Hepatocyte (in vitro differentiated cells): ENCODE results near the gene DHTKD1. TPM values are rescaled to one million over a fixed set of nuclear protein-coding genes. Genes with fewer than 3 reads are reported as not detected.

Experiments
- DNase-seq: peaks from one replicate; pipeline ENCODE4 v3.0.0-alpha.2; 2016; ENCODE audit warnings: low spot score
- H2AFZ ChIP-seq: fragments of 200-600 bp; sonication (generic); 2 replicates; pipeline ENCODE4 v1.6.0; 2016; ENCODE audit warnings: antibody characterized with exemption, mild to moderate bottlenecking
- H3K27ac ChIP-seq: fragments of 200-600 bp; sonication (generic); 2 replicates; pipeline ENCODE4 v1.5.1; 2016; ENCODE audit warnings: mild to moderate bottlenecking
- H3K27me3 ChIP-seq: fragments of 200-600 bp; sonication (generic); 2 replicates; pipeline ENCODE4 v1.6.1; 2016
- H3K36me3 ChIP-seq: fragments of 200-600 bp; sonication (generic); replicated peaks from 2 replicates; pipeline ENCODE4 v1.5.1; 2016; ENCODE audit warnings: low read depth; ENCODE audit not compliant: insufficient read depth
- H3K4me1 ChIP-seq: fragments of 200-600 bp; sonication (generic); 2 replicates; pipeline ENCODE4 v1.5.1; 2016; ENCODE audit warnings: mild to moderate bottlenecking, moderate library complexity; ENCODE audit not compliant: insufficient read depth
- H3K4me2 ChIP-seq: fragments of 200-600 bp; sonication (generic); 2 replicates; pipeline ENCODE4 v1.6.0; 2016
- H3K4me3 ChIP-seq: fragments of 200-600 bp; sonication (generic); 2 replicates; pipeline ENCODE4 v1.5.1; 2016; ENCODE audit warnings: mild to moderate bottlenecking
- H3K79me2 ChIP-seq: fragments of 200-600 bp; sonication (generic); 2 replicates; pipeline ENCODE4 v1.6.0; 2017; ENCODE audit warnings: mild to moderate bottlenecking
- H3K9me2 ChIP-seq: fragments of 200-600 bp; sonication (generic); replicated peaks from 2 replicates; pipeline ENCODE4 v1.6.0; 2017; ENCODE audit warnings: mild to moderate bottlenecking; ENCODE audit not compliant: insufficient read depth
- H3K9me3 ChIP-seq: fragments of 200-600 bp; sonication (generic); 2 replicates; pipeline ENCODE4 v1.5.1; 2016; ENCODE audit warnings: low read depth, mild to moderate bottlenecking
- H4K20me1 ChIP-seq: fragments of 200-600 bp; sonication (generic); 2 replicates; pipeline ENCODE4 v1.6.0; 2016; ENCODE audit warnings: mild to moderate bottlenecking; ENCODE audit not compliant: insufficient read depth, poor library complexity, severe bottlenecking
- EZH2 ChIP-seq: fragments of 200-600 bp; sonication (generic); IDR thresholded peaks from 2 replicates; pipeline ENCODE4 v1.6.1; 2016; ENCODE audit warnings: antibody characterized with exemption, mild to moderate bottlenecking, borderline replicate concordance
- EZH2phosphoT487 ChIP-seq: fragments of 200-600 bp; sonication (generic); IDR thresholded peaks from one replicate; pipeline ENCODE4 v1.6.1; 2018; ENCODE audit warnings: antibody characterized with exemption, mild to moderate bottlenecking, low read depth, moderate library complexity; ENCODE audit not compliant: unreplicated experiment, severe bottlenecking
- WGBS: methylation state at CpG from one replicate; pipeline ENCODE4 v1.1.6; 2016; ENCODE audit warnings: low lambda C conversion rate; ENCODE audit errors: missing lambda C conversion rate; 5-methylcytosine and 5-hydroxymethylcytosine counted together
- polyA plus RNA-seq: library from polyadenylated mRNA; unstranded; fragments of >200 nt; fragmentation: Nextera tagmentation; extraction: Ambion mirVana; gene quantifications from 2 replicates; pipeline ENCODE4 v1.2.1, GENCODE V29; 2016
- total RNA-seq: library from RNA; depleted of rRNA; stranded (reverse); fragments of >200 nt; gene quantifications from 2 replicates; pipeline ENCODE4 v1.2.3, GENCODE V29; 2014
- TF ChIP-seq, protein P1 (sequence below): fragments of 200-600 bp; sonication (generic); IDR thresholded peaks from 2 replicates; pipeline ENCODE4 v1.5.1; 2016; ENCODE audit warnings: antibody characterized with exemption, mild to moderate bottlenecking; ENCODE audit not compliant: poor library complexity

DHTKD1 gene
- total and polyA plus RNA-seq, 2 experiments from 2014 or later = 22.8 to 23.8 TPM

DNA sequence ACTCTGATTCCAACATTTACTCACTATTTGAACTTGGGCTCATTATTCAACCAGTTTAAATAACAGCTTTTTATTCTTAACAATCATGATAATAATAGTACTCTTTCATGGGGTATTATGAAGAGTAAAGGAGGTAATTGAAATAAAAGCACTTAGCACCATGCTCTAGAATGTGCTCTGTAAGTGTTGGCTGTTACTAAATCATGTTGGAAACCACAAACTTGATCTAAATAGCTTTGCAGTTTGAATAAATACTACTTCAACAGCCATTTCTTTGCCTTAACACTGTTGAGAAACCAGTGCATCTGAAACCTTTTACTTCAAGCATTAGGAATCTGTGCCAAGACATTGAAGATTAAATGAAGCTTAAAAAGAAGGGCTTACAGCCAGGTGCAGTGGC is 18.2 kb upstream of the DHTKD1 start:
- Histone ChIP-seq H3K9me2 (no peaks in the 10 kb centered on the region), H3K9me3 (no peaks in the 10 kb centered on the region), H3K27ac (no peak overlapping the region), H2AFZ (no peak overlapping the region), H3K36me3 (no peaks in the 10 kb centered on the region), H3K4me2 (no peak overlapping the region), H3K27me3 (no peaks in the 10 kb centered on the region), H3K4me1 (no peaks in the 10 kb centered on the region), H4K20me1 (no peaks in the 10 kb centered on the region), H3K4me3 (no peak overlapping the region), H3K79me2 (no peaks in the 10 kb centered on the region)
- TF ChIP-seq, protein P1, sequence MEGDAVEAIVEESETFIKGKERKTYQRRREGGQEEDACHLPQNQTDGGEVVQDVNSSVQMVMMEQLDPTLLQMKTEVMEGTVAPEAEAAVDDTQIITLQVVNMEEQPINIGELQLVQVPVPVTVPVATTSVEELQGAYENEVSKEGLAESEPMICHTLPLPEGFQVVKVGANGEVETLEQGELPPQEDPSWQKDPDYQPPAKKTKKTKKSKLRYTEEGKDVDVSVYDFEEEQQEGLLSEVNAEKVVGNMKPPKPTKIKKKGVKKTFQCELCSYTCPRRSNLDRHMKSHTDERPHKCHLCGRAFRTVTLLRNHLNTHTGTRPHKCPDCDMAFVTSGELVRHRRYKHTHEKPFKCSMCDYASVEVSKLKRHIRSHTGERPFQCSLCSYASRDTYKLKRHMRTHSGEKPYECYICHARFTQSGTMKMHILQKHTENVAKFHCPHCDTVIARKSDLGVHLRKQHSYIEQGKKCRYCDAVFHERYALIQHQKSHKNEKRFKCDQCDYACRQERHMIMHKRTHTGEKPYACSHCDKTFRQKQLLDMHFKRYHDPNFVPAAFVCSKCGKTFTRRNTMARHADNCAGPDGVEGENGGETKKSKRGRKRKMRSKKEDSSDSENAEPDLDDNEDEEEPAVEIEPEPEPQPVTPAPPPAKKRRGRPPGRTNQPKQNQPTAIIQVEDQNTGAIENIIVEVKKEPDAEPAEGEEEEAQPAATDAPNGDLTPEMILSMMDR = no peak
- TF ChIP-seq EZH2phosphoT487 (no peak), EZH2 (no peak)
- DNase-seq = no peak

DNA sequence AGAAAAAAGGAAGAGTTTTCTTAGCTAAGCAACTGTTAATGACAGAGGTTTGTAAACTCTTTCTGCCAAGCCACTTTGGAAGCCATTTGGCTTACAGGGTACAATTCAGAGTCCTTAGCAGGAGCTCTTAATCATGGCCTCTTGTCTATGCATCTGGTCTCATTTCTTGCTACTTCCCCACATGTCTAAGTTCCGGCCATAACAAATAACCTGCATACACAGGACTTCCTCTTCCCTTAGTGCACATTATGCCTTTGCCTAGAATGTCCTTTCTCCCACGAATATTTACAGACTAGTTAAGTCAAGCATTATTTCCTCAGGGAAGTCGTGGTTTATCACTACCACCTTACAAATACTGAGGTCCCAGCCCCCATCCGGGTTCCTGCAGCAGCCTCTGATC is 17.5 kb upstream of the DHTKD1 start:
- Histone ChIP-seq H3K27ac (no peak overlapping the region), H2AFZ (no peak overlapping the region), H3K4me3 (no peak overlapping the region), H3K79me2 (no peaks in the 10 kb centered on the region), H3K9me3 (no peaks in the 10 kb centered on the region), H3K4me2 (no peak overlapping the region), H3K9me2 (no peaks in the 10 kb centered on the region), H4K20me1 (no peaks in the 10 kb centered on the region), H3K4me1 (no peaks in the 10 kb centered on the region), H3K36me3 (no peaks in the 10 kb centered on the region), H3K27me3 (no peaks in the 10 kb centered on the region)
- DNase-seq = no peak
- WGBS = 74% methylated on average over 4 of the region's 4 CpGs
- TF ChIP-seq EZH2phosphoT487 (no peak), EZH2 (no peak)
- TF ChIP-seq, protein P1 = no peak

DNA sequence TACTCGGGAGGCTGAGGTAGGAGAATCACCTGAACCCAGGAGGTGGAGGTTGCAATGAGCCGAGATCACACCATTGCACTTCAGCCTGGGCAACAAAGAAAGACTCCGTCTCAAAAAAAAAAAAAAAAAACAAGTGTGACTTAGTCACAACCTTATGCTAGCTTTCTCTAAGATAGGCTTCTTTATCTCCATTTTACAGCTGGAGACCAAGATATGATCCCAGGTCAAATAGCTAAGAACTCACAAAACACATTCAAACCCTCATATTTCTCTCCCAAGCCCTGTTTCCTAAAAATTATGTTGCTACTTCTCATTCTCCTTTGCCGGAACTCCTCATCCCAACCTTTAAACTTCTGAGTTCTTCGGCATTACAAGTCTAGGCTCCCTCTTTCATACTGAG is 13.0 kb upstream of the DHTKD1 start:
- Histone ChIP-seq H4K20me1 (no peaks in the 10 kb centered on the region), H2AFZ (no peak overlapping the region), H3K36me3 (no peaks in the 10 kb centered on the region), H3K9me2 (no peaks in the 10 kb centered on the region), H3K79me2 (no peaks in the 10 kb centered on the region), H3K4me2 (no peak overlapping the region), H3K9me3 (no peaks in the 10 kb centered on the region), H3K4me3 (no peak overlapping the region), H3K4me1 (no peaks in the 10 kb centered on the region), H3K27ac (peak overlapping the region; percentile 70), H3K27me3 (no peaks in the 10 kb centered on the region)
- WGBS = 90% methylated on average over 5 of the region's 5 CpGs
- no peak for TF ChIP-seq EZH2
- TF ChIP-seq EZH2phosphoT487 = no peak
- TF ChIP-seq, protein P1 = no peak
- no peak for DNase-seq

DNA sequence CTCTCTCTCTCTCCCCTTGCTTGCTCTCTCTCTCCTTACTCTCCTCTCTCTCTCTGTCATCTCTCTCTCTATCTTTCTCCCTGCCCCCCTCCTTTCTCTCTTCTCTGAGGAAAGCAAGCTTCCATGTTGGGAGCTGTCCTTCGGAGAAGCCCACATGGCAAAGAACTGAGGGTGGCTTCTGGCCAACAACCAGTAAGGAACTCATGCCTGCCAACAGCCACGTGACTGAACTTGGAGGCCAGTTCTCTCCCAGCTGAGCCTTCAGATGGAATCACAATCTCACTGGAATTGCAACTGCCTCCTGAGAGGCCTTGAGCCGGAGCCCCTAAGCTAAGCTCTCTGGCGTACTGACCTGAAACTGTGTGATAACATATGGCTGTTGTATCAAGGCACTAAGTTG is 12.0 kb upstream of the DHTKD1 start:
- H2AFZ ChIP-seq = no peak overlapping the region
- no peaks in the 10 kb centered on the region for H3K9me2 ChIP-seq
- no peak overlapping the region for H3K4me3 ChIP-seq
- no peak for DNase-seq
- H3K79me2 ChIP-seq = no peaks in the 10 kb centered on the region
- H3K27me3 ChIP-seq = no peaks in the 10 kb centered on the region
- H3K9me3 ChIP-seq = no peaks in the 10 kb centered on the region
- no peak overlapping the region for H3K4me2 ChIP-seq
- TF ChIP-seq, protein P1 = no peak
- TF ChIP-seq EZH2phosphoT487 (no peak), EZH2 (no peak)
- H3K4me1 ChIP-seq = no peaks in the 10 kb centered on the region
- H3K27ac ChIP-seq = no peak overlapping the region
- WGBS = 72% methylated on average over 4 of the region's 4 CpGs
- no peaks in the 10 kb centered on the region for H4K20me1 ChIP-seq
- no peaks in the 10 kb centered on the region for H3K36me3 ChIP-seq
